RWPE1 (cell line): ENCODE results near the gene RASL12.
A peak's percentile ranks its signal among the peaks of the same experiment; 100 is the strongest.
"Not testable (repeated sequence)": the region's sequence is repeated elsewhere in the genome, so short reads cannot be mapped to it uniquely, and the experiment has no call there.

ENCODE experiments used
- CTCF ChIA-PET: fragments of 350-600 bp; sonication (Branson Sonifier 250); formaldehyde crosslinking; extraction: SDS; loops from one replicate; lab custom pipeline; 2021; lab: Yijun Ruan, JAX
- POLR2A ChIA-PET: fragments of 400-600 bp; formaldehyde crosslinking; extraction: SDS; loops from one replicate; lab custom pipeline; 2020; ENCODE audit warnings: antibody characterized with exemption; ENCODE audit not compliant: low non-redundant PET; lab: Yijun Ruan, JAX
- DNase-seq: peaks from one replicate; pipeline ENCODE4 v3.0.0; 2012; ENCODE audit warnings: low spot score
- H3K27ac ChIP-seq: fragments of 450-650 bp; 2 replicates; pipeline ENCODE4 v1.5.1; 2017
- TF ChIP-seq, protein P1 (sequence below): fragments of 450-650 bp; conservative IDR thresholded peaks from 2 replicates; pipeline ENCODE4 v1.5.1; 2017; ENCODE audit warnings: low read depth, mild to moderate bottlenecking

The RASL12 gene

DNA sequence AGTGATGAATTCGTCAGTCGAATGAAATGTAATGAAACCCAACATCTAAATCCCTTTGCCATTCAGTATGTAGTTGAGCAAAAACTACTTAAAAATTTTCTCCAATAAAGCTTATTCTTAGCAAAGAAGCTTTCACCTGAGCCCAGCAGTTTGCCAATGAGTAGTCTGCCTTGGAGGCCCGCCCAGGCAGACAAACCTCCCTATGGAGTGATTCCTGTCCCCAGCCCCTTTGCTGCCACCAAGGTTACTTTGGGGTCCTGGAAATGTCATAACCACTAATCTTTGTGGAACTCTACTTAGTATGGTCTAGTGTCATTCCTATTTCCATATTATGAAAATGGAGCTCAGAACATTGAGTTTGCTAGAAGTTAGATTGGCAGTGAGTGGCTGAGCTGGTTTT, 35.1 kb upstream of the RASL12 start:
- CTCF ChIA-PET, result interaction anchor here (0.6 to 1.7 kb wide), 3 partner anchors 58 to 221 kb away, joined by 3 to 5 read pairs (median 4); partner anchors contain the start of gene SLC51B
- TF ChIP-seq, protein P1, sequence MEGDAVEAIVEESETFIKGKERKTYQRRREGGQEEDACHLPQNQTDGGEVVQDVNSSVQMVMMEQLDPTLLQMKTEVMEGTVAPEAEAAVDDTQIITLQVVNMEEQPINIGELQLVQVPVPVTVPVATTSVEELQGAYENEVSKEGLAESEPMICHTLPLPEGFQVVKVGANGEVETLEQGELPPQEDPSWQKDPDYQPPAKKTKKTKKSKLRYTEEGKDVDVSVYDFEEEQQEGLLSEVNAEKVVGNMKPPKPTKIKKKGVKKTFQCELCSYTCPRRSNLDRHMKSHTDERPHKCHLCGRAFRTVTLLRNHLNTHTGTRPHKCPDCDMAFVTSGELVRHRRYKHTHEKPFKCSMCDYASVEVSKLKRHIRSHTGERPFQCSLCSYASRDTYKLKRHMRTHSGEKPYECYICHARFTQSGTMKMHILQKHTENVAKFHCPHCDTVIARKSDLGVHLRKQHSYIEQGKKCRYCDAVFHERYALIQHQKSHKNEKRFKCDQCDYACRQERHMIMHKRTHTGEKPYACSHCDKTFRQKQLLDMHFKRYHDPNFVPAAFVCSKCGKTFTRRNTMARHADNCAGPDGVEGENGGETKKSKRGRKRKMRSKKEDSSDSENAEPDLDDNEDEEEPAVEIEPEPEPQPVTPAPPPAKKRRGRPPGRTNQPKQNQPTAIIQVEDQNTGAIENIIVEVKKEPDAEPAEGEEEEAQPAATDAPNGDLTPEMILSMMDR, result no peak
- POLR2A ChIA-PET, result no interaction called here
- no peak overlapping the region for H3K27ac ChIP-seq
- DNase-seq, result no peak

DNA sequence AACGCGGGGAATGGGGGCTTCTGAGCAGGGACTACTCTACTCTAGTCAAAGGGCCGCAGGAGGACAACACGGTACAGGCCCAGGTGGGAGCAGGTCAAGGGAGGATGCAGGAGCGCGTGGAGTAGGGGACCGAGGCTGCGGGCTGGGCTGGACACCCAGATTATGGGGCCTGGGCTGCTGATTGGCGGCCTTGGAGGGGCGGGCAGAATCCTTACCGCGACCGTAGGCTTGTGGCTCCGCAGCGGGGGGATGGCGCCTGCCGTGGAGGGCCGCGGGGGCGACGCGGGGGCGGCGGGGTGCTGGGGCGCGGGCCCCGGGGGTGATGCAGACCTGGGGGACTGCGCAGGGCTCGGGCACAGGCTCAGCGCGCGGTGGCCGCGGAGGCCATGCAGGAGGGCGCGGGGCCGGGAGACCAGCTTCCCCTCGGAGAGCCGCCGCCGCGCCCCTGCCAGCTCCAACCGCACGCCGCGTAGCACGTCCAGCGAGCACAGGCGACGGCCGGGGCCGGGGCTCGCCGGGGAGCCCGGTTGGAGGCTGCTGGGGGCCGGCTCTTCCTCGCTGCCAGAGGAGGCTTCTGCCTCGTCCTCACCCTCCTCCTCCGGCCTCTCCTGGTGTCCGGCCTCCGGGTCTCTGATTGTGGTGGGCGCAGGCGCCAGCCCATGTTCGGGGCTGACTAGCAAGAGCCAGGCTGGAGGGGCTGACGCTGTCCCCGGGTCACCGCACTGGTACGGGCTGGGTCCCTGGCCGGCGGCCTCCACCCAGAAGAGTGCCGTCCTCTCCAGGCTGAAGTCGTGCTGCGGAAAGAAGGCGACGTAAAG, 34.3 kb upstream of the RASL12 start:
- POLR2A ChIA-PET, result no interaction called here
- TF ChIP-seq, protein P1, result no peak
- no peak for DNase-seq
- CTCF ChIA-PET, result interaction anchor here (0.6 to 2.5 kb wide), 6 partner anchors 8 to 1068 kb away, joined by 3 to 6 read pairs (median 4); no protein-coding TSS in a partner anchor
- H3K27ac ChIP-seq, result no peak overlapping the region

DNA sequence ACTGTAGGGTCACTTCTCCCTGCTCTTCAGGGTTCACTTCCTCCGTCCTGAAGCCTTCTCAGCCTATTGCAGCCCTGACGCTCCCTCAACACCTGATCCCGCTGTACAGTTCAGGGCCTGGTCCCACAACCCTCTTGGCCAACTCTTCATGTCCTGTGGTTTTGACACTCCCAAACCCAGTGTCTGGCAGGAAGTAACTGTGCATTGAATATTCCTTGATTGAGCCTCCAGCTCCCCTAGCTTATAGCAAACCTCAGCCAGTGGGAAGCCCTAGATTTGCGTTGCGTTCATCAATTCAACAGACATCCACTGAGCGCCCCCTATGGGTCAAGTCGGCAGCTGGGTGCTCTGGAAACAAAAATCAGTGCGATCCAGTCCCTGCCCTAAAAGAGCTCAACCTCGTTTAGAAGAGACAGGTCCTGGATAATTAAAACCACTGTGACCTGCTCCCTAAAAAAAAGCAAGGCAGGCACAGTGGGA, 33.7 kb upstream of the RASL12 start:
- POLR2A ChIA-PET, result no interaction called here

DNA sequence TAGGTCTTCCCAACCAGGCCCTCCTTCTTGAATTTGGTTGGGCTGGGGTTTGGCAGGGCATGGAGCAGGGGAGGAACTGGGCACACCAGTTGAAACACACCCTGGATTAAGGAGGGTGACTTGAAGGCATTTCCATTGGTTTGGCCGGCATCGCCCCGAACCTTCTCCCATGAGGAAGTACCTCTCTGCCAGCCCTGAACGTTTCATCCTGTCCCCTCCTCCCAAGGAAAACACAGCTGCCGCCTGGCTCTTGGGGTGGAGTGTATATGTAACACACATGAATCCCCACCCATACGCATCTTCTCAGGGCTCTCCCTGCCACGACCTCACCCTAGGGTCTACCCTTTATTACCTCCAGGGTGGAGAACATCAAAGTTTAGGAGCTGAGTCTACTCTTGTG, 32.7 kb upstream of the RASL12 start:
- no peak for DNase-seq
- ChIA-PET POLR2A (no interaction called here), CTCF (interaction anchor here (2.5 kb wide), 1 partner anchor 10 kb away, joined by 6 read pairs; no protein-coding TSS in a partner anchor)
- TF ChIP-seq, protein P1, result no peak
- H3K27ac ChIP-seq, result no peak overlapping the region

More for the DNA sequence above, 33.7 kb upstream of the RASL12 start:
- CTCF ChIA-PET, result interaction anchor here (0.5 to 2.5 kb wide), 8 partner anchors 9 to 1068 kb away, joined by 3 to 6 read pairs (median 4); no protein-coding TSS in a partner anchor
- TF ChIP-seq, protein P1, result peak; percentile 59
- H3K27ac ChIP-seq, result no peak overlapping the region
- DNase-seq, result peak; percentile 20

DNA sequence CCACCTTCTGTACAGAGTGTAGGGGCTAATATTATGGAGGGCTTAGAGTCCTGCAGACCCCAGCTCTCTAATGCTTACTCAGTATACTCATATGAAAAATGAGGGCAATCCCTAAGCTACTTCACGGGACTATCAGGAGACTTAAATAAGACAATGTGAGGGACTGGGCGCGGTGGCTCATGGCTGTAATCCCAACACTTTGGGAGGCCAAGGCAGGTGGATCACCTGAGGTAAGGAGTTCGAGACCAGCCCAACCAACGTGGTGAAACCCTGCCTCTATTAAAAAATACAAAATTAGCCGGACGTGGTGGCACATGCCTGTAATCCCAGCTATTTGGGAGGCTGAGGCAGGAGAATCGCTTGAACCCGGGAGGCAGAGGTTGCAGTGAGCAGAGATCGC, 32.0 kb upstream of the RASL12 start:
- CTCF ChIA-PET, H3K27ac ChIP-seq, POLR2A ChIA-PET, DNase-seq: not testable (repeated sequence)

DNA sequence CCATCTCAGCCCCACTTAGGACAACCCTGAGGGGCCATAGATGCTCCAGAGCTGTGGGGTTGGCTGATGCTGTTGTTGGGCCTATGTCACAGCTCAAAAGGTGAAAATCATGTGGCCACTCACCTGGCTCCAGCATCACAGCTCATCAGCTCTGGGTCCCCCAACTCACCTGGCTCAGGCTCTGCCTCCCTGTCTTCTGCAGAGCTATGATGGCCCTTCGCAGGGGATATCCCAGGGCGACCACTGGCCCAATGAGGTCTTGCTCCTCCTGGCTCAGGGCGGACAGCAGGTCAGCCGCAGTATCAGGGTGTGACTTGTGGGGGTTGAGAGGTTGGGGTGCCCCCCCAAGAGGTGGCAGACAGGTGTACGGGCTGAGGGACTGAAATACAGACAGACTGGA, 31.5 kb upstream of the RASL12 start:
- DNase-seq, result no peak
- CTCF ChIA-PET, result no interaction called here
- H3K27ac ChIP-seq, result no peak overlapping the region
- TF ChIP-seq, protein P1, result no peak
- POLR2A ChIA-PET, result no interaction called here
